HepG2 (cell line): ENCODE results near the gene ACBD6.

Source experiments
- PAWR ChIP-seq: sonication (generic); formaldehyde crosslinking; IDR thresholded peaks from 2 replicates; pipeline ENCODE4 v1.4.0; 2020; ENCODE audit warnings: missing genetic modification reagents, mild to moderate bottlenecking, borderline replicate concordance
- RNF2 ChIP-seq: fragments of 450-650 bp; conservative IDR thresholded peaks from 2 replicates; pipeline ENCODE4 v1.6.1; 2016; ENCODE audit warnings: low read depth
- ZNF431 ChIP-seq: sonication (generic); formaldehyde crosslinking; IDR thresholded peaks from 2 replicates; pipeline ENCODE4 v1.9.0; 2022; ENCODE audit warnings: missing genetic modification reagents, low read depth, mild to moderate bottlenecking, borderline replicate concordance
- TF ChIP-seq, protein P1 (sequence below): sonication (generic); formaldehyde crosslinking; IDR thresholded peaks from 2 replicates; pipeline ENCODE4 v1.4.0; 2020; ENCODE audit warnings: missing genetic modification reagents

DNA sequence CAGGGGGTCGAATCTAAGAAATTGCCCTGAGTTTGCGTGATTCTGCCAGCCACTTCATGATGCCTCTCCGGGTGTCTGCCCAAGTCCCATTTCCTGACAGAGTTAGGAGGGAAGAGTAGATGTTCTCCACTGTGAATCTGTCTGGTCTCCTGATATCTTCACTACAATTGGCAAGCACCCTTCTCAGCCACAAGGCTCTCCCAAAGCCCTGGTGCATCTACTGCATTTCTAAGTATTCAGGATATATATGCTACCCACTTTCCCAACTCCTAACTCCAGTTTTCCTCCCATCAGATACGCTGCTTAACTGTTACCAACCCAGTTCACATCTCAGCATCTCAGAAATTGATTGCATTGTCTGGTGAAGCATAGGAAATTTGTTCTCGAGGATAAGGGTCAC is 30.5 kb upstream of the ACBD6 start:
- TF ChIP-seq ZNF431 (CRISPR knock-in tag), result no peak
- TF ChIP-seq, protein P1, sequence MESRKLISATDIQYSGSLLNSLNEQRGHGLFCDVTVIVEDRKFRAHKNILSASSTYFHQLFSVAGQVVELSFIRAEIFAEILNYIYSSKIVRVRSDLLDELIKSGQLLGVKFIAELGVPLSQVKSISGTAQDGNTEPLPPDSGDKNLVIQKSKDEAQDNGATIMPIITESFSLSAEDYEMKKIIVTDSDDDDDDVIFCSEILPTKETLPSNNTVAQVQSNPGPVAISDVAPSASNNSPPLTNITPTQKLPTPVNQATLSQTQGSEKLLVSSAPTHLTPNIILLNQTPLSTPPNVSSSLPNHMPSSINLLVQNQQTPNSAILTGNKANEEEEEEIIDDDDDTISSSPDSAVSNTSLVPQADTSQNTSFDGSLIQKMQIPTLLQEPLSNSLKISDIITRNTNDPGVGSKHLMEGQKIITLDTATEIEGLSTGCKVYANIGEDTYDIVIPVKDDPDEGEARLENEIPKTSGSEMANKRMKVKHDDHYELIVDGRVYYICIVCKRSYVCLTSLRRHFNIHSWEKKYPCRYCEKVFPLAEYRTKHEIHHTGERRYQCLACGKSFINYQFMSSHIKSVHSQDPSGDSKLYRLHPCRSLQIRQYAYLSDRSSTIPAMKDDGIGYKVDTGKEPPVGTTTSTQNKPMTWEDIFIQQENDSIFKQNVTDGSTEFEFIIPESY (CRISPR knock-in tag), result no peak
- TF ChIP-seq PAWR, result no peak
- no peak for TF ChIP-seq RNF2
